ENCODE results near the gene RPS2.

The RPS2 gene

DNA sequence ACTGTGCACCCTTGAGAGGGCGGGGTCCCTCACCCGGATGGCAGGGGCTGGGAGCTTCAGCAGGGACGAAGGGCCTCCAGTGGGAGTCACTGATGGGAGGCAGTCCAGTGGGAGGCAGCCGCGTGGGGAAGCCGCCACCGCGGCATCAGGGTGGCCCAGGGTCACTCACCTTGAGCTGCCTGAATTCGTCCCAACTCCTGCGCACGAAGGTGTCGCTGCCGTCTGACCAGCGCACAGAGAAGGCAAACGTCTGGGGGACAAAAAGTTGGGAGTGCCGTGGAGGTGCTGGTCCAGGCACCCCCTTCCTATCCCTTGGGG, 16.1 kb upstream of the RPS2 start:
- no peak for DNase-seq

DNA sequence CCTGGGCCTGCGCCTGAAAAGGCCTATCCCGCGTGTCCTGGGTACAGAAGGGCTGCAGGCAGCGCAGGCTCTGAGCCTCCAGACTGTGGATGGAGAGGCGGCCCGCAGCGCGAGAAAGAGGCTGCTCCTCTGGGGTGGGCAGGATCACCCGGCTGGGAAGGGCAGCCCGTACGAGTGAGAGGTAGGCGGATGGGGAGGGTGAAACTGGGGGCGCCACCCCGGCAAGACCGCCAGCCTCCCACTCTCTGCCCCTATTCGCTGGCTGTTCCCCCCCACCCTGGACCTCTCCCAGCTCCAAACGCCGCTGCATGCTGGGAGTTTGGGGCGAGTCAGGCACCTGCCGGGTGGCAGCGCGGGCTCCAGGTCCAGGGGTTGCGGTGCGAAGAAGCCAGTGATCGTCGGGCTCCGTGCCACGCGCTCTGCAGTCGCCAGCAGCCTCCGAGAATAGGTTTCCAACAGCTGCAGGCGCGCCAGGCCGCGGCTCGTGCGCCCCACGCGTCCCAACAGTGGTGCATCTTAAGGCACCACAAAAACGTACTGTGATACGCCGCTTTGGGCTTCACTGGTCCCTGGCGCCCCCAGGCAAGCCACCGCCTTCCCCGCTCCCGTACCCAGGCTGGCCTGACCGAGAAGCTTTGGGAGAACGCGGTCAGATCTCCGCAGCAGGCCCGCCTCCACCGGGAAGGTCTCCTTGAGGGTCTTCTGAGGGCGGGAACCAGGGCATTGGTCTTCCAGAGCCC, 15.6 kb upstream of the RPS2 start:
- DNase-seq: no peak

GRCh38 chr16:1979271-1980029, 14.8 kb upstream of the RPS2 start:
- DNase-seq: peak; percentile 60

GRCh38 chr16:1978476-1979120, 14.0 kb upstream of the RPS2 start:
- no peak for DNase-seq

DNA sequence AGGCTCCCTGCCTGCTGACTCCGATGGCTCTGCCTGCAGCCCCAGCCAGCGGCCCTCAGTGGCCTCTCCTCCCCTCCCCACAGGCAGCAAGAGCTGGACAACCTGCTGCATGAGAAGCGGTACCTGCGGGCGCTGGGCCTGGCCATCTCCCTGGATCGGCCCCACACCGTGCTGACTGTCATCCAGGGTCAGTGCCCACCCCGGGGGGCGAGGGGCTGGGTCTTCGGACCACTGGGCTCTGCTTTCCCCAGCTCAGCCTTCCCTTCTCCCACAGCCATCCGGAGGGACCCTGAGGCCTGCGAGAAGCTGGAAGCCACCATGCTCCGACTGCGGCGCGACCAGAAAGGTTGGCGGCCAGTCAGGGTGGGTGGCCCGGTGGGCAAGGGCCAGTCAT, 13.2 kb upstream of the RPS2 start:
- DNase-seq: no peak

- no peak for DNase-seq
Measured at GRCh38 chr16:1976951-1977874, 12.6 kb upstream of the RPS2 start.

DNA sequence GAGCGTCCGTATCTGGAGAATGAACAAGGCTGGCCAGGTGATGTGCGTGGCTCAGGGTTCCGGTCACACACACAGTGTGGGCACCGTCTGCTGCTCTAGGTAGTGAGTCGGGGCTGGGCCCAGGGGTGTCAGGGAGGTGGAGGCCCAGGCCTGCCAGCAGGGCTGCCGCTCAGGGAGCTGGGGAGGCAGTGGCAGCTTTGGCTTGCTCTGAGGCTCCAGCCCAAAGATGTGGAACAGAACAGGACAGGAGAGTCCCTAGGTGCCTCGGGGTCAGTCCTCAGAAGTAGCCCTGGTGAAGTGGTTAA, 11.5 kb upstream of the RPS2 start:
- no peak for DNase-seq

DNA sequence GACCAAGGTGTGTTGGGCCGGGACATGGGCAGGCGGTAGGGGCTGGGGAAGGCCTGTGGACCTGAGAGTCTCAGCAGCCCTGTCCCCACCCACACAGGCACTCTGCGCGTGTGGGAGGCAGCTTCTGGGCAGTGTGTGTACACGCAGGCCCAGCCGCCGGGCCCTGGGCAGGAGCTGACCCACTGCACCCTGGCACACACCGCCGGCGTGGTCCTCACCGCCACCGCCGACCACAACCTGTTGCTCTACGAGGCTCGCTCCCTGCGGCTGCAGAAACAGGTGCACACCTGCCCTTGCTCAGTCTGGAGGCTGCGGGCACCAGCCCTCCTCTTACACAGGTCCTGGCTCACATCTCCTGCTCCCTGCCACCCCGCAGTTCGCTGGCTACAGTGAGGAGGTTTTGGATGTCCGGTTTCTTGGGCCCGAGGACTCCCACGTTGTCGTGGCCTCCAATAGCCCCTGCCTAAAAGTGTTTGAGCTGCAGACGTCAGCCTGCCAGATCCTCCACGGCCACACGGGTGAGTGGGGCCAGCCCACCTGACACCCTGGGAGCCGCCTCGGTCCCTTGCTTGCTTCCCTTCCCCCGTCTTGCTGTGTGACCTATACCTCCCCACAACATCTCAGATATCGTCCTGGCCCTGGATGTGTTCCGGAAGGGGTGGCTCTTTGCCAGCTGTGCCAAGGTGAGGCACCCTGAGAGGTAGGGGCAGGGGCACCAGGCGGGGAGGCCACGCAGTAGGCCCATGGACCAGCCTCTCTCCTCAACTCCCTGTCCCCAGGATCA, 11.0 kb upstream of the RPS2 start:
- DNase-seq: no peak

DNA sequence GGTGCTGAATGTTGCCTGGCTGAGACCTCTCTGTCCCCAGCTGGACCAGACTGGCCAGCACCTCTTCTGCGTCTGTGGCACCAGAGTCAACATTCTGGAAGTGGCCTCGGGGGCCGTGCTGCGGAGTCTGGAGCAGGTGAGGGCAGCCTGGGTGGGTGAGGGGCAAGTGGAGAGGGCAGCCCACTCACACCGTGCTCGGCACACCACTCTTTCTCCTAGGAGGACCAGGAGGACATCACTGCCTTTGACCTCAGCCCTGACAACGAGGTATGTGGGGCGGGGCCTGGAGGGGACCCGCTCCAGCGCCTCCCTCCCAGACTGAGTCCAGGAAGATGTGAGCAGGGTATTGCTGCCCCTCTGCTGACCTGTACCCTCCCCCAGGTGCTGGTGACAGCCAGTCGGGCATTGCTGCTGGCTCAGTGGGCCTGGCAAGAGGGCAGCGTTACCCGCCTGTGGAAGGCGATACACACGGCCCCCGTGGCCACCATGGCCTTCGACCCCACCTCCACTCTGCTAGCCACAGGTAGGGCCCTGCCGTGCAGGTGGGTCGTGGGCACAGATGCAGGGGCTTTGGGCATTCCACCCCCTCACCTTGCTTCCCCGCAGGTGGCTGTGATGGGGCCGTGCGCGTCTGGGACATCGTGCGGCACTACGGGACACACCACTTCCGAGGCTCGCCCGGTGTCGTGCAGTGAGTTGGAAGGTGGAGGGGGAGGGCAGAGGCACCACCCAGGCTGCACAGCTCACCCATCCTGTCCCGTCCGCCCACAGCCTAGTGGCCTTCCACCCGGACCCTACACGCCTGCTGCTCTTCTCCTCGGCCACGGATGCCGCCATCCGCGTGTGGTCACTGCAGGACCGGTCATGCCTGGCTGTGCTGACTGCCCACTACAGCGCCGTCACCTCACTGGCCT, 9.8 kb upstream of the RPS2 start:
- DNase-seq: no peak

- DNase-seq: no peak
Measured at GRCh38 chr16:1973461-1974156, 9.0 kb upstream of the RPS2 start.

GRCh38 chr16:1972490-1972877, 7.9 kb upstream of the RPS2 start:
- no peak for DNase-seq

DNA sequence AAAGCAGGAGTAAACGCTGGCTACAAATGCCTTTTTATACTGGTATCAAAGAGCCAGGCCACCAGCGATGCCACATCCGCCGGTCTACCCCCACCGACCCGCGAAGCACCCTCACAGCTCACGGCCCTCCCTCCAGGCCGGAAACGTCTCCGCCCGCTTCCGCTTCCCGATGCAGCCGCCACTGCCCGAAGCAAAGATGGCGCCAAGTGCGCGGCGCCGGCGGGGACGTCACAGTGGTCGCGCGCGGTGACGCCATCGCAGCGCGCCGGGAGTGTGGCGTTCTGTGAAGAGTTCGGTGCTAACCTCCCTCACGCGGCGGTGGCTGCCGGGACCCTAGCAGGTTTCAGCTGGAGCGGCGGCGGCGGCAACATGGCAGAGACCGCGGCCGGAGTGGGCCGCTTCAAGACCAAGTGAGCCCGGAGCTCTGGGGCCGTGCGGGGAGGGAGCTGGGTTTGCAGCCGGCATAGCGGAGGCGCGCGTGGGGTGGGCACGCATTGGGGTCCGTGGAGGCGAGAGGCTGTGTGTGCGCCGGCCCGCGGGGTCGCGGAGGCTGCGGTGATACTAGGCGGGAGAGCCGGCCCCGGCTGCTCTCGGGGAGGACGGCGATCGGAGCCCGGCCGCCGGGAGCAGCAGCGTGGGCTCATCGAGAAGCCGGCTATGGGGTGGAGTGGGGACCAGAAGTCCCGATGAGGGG, 7.3 kb upstream of the RPS2 start, which contains the start of gene TBL3:
Gene TBL3 (plus strand): TSS at position 258 of the 694 bp plus-strand sequence. CDS start 112 bp downstream, at position 370.
- DNase-seq: peak; percentile 92

GRCh38 chr16:1968146-1968953, 3.7 kb upstream of the RPS2 start:
- no peak for DNase-seq

- no peak for DNase-seq
Measured at GRCh38 chr16:1966460-1966859, 1.8 kb upstream of the RPS2 start, which contains the start of gene RNF151. Gene RNF151, plus strand, starts transcription at chr16:1966856. Its CDS starts 26 bp downstream, at chr16:1966882.

GRCh38 chr16:1965396-1966001, 873 bp upstream of the RPS2 start:
- no peak for DNase-seq

DNA sequence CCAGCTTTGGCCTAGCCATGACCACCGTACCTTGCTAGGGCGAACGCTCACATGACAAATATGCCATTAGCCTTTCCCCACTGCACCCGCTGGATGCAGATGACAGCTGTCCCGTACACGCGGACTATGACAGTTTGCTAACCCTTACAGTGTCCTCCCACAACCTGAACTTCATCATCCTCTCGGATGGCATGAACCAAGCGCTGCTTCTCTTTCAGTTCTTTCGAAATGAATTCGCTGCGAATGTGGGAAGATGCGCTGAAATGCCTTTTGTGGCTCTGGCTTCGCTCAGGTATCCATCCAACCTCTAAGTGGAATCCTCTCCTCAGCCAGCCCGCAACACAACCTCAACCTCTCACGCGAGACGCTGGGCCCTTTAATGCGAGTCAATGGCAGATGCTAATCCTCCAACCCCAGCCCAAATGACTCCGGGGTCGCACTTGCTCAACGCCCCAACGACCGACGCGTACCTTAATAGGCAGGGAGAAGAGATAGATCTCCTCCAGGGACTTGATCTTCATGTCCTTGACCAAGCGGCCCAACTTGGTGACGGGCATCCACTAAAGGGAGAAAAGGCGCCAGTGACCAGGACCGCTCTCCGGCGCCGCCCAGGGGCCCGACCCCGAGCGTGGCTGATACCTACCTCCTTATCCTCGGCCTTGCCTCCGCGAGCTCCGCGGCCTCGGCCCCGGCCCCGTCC, 670 bp downstream of the RPS2 start:
- DNase-seq: no peak
